SU-DHL-6 (cell line): ENCODE measurements around the gene APAF1.

Experiments used
- H2AFZ ChIP-seq: fragments of 200-600 bp; sonication (generic); 2 replicates; pipeline ENCODE4 v1.6.1; 2014; ENCODE audit warnings: low read depth, mild to moderate bottlenecking, moderate library complexity, mixed read lengths, antibody characterized with exemption, low read length; ENCODE audit not compliant: severe bottlenecking
- H3F3A ChIP-seq: fragments of 200-600 bp; shearing (Covaris generic); 2 replicates; pipeline ENCODE4 v1.6.0; 2016; ENCODE audit warnings: antibody characterized with exemption, mild to moderate bottlenecking; ENCODE audit not compliant: insufficient read depth
- H3K27ac ChIP-seq: fragments of 200-600 bp; sonication (generic); 2 replicates; pipeline ENCODE4 v1.5.1; 2016; ENCODE audit warnings: low read depth, mild to moderate bottlenecking, low read length, moderate library complexity, mixed read lengths
- H3K27me3 ChIP-seq: fragments of 200-600 bp; sonication (generic), shearing (Covaris generic); 2 replicates; pipeline ENCODE4 v1.6.0; 2014; ENCODE audit warnings: mild to moderate bottlenecking, low read length
- H3K36me3 ChIP-seq: fragments of 200-600 bp; sonication (generic); 2 replicates; pipeline ENCODE4 v1.6.1; 2014; ENCODE audit warnings: mild to moderate bottlenecking, low read length, mixed read lengths
- H3K4me2 ChIP-seq: fragments of 300-600, 200-600 bp; shearing (Covaris generic), sonication (generic); 2 replicates; pipeline ENCODE4 v1.6.0; 2014; ENCODE audit warnings: low read length, low read depth, mild to moderate bottlenecking; ENCODE audit not compliant: poor library complexity, severe bottlenecking
- H3K4me3 ChIP-seq: fragments of 200-600 bp; sonication (generic); 2 replicates; pipeline ENCODE4 v1.5.1; 2014; ENCODE audit warnings: antibody characterized with exemption, low read length, mild to moderate bottlenecking, mixed read lengths; ENCODE audit not compliant: insufficient read depth, poor library complexity, severe bottlenecking
- H3K79me2 ChIP-seq: fragments of 200-600 bp; sonication (generic); 2 replicates; pipeline ENCODE4 v1.6.1; 2014; ENCODE audit warnings: mild to moderate bottlenecking, low read length, moderate library complexity; ENCODE audit not compliant: insufficient read depth
- H3K9ac ChIP-seq: fragments of 200-600 bp; sonication (generic); 2 replicates; pipeline ENCODE4 v1.7.0; 2014; ENCODE audit warnings: mild to moderate bottlenecking, low read length
- H3K9me2 ChIP-seq: fragments of 200-600 bp; sonication (generic); replicated peaks from 2 replicates; pipeline ENCODE4 v1.6.1; 2014; ENCODE audit warnings: low read length; ENCODE audit not compliant: insufficient read depth
- H3K9me3 ChIP-seq: fragments of 200-600 bp; sonication (generic); 2 replicates; pipeline ENCODE4 v1.6.1; 2014; ENCODE audit warnings: low read length, mixed read lengths; ENCODE audit not compliant: insufficient read depth
- H4K20me1 ChIP-seq: fragments of 200-600 bp; sonication (generic); 2 replicates; pipeline ENCODE4 v1.6.1; 2014; ENCODE audit warnings: low read depth, mild to moderate bottlenecking, antibody characterized with exemption, low read length, moderate library complexity, mixed read lengths
- CTCF ChIP-seq: fragments of 200-600 bp; sonication (generic); IDR thresholded peaks from one replicate; pipeline ENCODE4 v1.5.1; 2017; ENCODE audit warnings: antibody characterized with exemption, mild to moderate bottlenecking, low read length, moderate library complexity; ENCODE audit not compliant: insufficient read depth, poor library complexity, severe bottlenecking
- EZH2phosphoT487 ChIP-seq: fragments of 200-600 bp; sonication (generic), shearing (Covaris generic); conservative IDR thresholded peaks from 2 replicates; pipeline ENCODE4 v1.6.1; 2018; ENCODE audit warnings: mild to moderate bottlenecking, antibody characterized with exemption, low read length, moderate library complexity, mixed read lengths

Gene APAF1

GRCh38 chr12:98769068-98769467 is 124.0 kb downstream of the APAF1 start:
- Histone ChIP-seq H3K27ac (no peak overlapping the region), H3K9me2 (no peaks in the 10 kb centered on the region), H4K20me1 (no peaks in the 10 kb centered on the region), H3K9me3 (no peaks in the 10 kb centered on the region), H3K4me3 (no peak overlapping the region), H3K79me2 (no peaks in the 10 kb centered on the region), H3K27me3 (no peaks in the 10 kb centered on the region), H3K36me3 (no peaks in the 10 kb centered on the region), H3K9ac (no peak overlapping the region), H2AFZ (no peak overlapping the region), H3K4me2 (no peak overlapping the region), H3F3A (no peaks in the 10 kb centered on the region)
- no peak for TF ChIP-seq CTCF
- TF ChIP-seq EZH2phosphoT487: no peak

- Histone ChIP-seq H3K9ac (no peak overlapping the region), H3K4me3 (no peak overlapping the region), H2AFZ (no peak overlapping the region), H4K20me1 (no peaks in the 10 kb centered on the region), H3K27ac (no peak overlapping the region), H3K9me2 (no peaks in the 10 kb centered on the region), H3K4me2 (no peak overlapping the region), H3K79me2 (no peaks in the 10 kb centered on the region), H3K9me3 (no peaks in the 10 kb centered on the region), H3F3A (no peaks in the 10 kb centered on the region), H3K36me3 (no peaks in the 10 kb centered on the region), H3K27me3 (no peaks in the 10 kb centered on the region)
- no peak for TF ChIP-seq EZH2phosphoT487
- no peak for TF ChIP-seq CTCF
These were observed 125.1 kb downstream of the APAF1 start for GRCh38 chr12:98770230-98770629.

- H3K9me3 ChIP-seq: no peaks in the 10 kb centered on the region
- no peaks in the 10 kb centered on the region for H4K20me1 ChIP-seq
- no peak overlapping the region for H3K4me2 ChIP-seq
- H3K79me2 ChIP-seq: no peaks in the 10 kb centered on the region
- no peak overlapping the region for H3K9ac ChIP-seq
- H3K27me3 ChIP-seq: no peaks in the 10 kb centered on the region
- TF ChIP-seq CTCF (no peak), EZH2phosphoT487 (no peak)
- no peak overlapping the region for H3K4me3 ChIP-seq
- no peak overlapping the region for H3K27ac ChIP-seq
- no peaks in the 10 kb centered on the region for H3K9me2 ChIP-seq
- no peaks in the 10 kb centered on the region for H3K36me3 ChIP-seq
- H2AFZ ChIP-seq: no peak overlapping the region
- H3F3A ChIP-seq: no peaks in the 10 kb centered on the region
These were observed 127.0 kb downstream of the APAF1 start for GRCh38 chr12:98771811-98772752.
